22Rv1 (cell line): ENCODE results near the gene KSR2.

Experiments
- CTCF ChIP-seq: fragments of 450-650 bp; IDR thresholded peaks from 2 replicates; pipeline ENCODE4 v1.5.1; 2017; ENCODE audit warnings: mild to moderate bottlenecking
- ZFX ChIP-seq: fragments of 450-650 bp; IDR thresholded peaks from 2 replicates; pipeline ENCODE4 v1.6.1; 2017; ENCODE audit warnings: antibody characterized with exemption, borderline replicate concordance

- TF ChIP-seq CTCF (no peak), ZFX (no peak)
These were observed 500.8 kb downstream of the KSR2 start for GRCh38 chr12:117468016-117468415.
